HG03064 (cell line): ENCODE results near the gene EGLN2.
"Not testable (repeated sequence)": the region's sequence is repeated elsewhere in the genome, so short reads cannot be mapped to it uniquely, and the experiment has no call there.

Experiments
- ATAC-seq: cut with Tn5 transposase; IDR thresholded peaks from one replicate; pipeline ENCODE4 v1.9.1; 2021; ENCODE audit warnings: low read depth; ENCODE audit not compliant: unreplicated experiment

Gene EGLN2

DNA sequence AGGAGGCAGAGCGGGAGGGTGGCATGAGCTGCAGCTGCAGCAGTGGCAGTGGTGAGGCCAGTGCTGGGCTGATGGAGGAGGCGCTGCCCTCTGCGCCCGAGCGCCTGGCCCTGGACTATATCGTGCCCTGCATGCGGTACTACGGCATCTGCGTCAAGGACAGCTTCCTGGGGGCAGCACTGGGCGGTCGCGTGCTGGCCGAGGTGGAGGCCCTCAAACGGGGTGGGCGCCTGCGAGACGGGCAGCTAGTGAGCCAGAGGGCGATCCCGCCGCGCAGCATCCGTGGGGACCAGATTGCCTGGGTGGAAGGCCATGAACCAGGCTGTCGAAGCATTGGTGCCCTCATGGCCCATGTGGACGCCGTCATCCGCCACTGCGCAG lies 2.0 kb downstream of the EGLN2 start:
- ATAC-seq: no peak

DNA sequence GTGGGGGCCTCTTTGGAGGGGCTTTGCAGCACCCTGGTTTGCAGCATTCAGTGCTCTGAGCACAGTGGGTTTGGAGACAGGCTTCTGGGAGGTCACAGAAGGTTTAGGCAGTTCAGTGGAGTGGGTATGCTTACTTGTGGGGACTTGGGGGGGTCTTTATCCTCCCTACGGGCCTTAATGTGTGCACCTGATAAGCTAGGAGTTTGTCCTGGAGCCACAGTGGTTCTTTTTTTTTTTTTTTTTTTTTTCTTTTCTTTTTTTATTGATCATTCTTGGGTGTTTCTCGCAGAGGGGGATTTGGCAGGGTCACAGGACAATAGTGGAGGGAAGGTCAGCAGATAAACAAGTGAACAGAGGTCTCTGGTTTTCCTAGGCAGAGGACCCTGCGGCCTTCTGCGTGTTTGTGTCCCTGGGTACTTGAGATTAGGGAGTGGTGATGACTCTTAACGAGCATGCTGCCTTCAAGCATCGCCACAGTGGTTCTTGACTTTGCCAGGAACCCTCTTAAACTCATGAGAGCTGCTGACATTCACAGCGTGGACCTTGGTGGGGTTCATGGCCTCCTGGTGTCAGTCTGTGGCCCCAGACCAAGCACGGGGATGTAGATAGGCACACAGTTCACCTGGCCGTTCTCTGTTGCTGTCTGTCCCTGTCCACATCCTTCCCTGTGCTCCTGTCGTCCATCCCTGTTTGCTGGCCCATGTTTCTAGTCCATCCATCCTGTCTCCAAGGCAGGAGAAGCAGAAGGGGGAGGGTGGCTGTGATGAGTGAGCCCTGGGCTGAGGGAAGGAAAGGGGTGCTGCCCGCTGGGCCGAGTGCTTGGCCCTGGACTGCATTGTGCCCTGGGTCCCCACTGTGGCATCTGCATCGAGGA lies 2.7 kb downstream of the EGLN2 start:
- no peak for ATAC-seq

DNA sequence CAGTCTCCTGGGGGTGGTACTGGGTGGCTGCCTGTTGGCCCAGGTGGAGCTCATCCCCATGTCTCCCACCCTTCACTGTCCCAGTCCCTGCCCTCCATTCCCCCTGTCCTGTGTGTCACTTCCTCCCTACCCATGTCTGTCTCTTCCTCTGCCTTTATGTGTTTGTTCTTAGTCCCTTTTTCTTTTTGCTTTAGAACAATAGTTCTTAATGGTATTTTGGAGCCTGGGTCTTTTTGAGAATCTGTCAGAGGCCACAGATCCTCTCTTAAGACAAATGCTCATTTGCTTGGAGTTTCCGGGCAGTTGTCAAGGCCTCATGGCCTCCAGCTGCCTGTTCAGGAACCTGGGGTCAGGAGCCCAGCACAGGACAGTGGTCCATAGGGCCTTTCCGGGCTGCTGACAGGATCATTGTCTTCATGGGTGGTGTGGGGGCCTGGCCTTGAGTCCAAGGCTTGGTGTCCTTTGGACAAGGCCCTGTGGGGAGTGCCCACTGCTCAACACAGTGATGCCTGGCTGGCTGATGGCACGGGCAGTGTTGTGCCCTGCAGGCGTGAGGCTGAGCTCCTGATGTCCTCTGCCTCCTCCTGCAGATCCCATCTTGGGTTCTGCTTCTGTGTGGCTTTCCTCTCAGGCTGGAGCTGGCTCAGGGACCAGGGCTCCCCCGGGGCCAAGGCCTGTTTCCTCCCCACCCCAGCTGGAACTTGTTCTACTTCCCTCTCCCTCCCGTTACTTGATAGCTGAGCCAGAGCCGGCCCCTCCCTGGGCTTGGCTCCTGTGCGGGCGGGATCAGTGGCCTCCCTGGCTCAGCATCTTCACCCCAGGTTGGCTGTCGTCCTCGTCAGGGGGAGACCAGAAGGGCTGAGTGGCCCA lies 3.5 kb downstream of the EGLN2 start:
- no peak for ATAC-seq

DNA sequence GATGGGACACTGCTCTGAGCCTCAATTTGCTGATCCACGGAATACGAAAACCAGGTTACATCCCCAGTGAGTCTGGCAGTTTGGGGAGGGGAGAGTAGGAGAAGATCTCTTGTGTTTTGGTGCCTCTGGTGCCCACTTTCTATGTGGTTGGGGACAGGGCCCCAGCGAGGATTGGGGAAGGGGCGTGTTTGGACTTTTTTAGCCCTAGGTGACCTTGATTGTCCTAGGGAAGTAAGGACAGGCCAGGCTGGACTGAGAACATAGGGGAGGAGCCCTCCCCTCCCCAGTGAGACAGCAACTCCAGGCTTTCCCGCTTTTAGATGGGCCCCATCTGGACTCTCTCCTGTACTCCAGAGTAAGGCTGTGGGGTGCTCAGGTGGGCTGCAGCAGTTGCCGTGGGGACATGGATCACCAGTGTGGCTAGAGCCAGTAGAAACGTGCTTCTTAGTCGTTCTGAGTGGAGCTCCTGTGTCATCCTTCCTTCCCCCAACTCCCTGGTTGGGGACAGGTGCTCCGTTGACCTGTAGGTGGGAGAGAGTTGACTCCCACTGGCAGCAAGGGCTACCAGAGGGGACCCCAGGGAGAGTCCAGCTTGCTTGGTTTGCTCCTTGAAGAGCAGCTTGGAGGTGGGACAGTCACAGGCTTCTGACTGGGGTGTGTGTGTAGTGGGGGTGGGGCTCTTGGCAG lies 4.3 kb downstream of the EGLN2 start:
- ATAC-seq: no peak

DNA sequence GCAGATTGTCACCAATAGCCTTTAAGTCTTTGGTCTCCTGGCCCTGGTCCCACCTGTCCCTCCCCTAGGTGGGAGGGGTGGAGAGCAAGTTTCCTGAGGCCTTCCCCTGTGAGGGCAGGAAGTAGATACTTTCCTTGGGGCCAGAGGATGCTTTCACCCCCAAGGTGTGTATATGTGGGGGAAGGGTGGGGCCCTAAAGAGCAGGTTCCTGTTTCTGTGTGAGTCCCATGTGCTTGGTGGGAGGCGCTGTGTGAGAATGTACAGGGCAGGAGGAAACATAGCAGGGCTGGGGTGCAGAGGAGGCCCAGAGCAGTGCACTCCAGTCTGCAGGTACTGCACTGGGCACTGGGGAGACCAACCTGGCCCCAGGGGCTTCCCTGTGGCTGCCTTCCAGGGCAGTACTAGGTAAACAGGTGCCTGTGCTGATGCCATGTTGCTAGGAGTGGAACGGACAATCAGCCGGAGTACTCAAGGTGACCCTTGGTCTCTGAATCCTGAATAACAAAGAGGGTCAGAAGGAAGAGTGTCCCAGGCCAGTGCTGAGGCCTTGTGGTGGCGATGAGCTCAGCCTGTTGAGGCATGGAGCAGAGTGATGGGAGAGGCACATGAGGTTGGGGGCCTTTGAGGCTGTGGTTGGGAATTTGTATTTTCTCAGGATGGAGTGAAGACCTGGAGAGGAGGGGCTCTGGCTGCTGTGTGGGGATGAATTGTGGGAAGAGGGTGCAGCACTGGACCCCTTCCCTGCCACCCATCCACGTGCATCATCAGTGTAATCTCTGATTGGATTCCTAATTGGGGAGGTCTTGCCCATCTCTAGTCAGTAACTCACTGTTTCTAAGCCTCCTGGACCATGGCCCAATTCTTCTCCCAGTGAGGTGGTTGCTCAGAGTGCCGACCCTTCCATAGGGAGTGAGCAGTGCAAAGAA lies 5.1 kb downstream of the EGLN2 start:
- ATAC-seq: no peak

DNA sequence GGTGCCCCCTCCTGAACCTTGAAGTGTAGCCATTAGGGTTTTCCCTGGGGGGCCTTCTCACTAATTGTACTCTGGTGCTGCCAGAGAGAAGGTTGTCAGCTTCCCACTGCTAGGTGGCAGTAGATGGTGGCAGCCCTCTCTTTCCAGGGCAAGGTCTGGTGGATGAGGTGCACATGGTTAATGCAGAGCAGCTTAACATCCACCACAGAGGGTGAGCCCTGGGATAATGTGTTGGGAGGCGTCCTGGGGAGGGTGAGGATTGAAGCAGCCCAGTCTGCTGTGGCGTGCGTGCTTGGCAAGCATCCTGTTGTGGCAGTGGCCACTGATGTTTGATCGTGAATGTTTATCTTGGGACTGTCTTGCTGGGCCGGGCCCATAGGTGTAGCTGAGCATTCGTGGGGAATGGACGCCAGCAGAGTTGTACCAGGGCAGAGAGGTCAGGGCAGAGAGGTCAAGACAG lies 5.8 kb downstream of the EGLN2 start:
- ATAC-seq: no peak

DNA sequence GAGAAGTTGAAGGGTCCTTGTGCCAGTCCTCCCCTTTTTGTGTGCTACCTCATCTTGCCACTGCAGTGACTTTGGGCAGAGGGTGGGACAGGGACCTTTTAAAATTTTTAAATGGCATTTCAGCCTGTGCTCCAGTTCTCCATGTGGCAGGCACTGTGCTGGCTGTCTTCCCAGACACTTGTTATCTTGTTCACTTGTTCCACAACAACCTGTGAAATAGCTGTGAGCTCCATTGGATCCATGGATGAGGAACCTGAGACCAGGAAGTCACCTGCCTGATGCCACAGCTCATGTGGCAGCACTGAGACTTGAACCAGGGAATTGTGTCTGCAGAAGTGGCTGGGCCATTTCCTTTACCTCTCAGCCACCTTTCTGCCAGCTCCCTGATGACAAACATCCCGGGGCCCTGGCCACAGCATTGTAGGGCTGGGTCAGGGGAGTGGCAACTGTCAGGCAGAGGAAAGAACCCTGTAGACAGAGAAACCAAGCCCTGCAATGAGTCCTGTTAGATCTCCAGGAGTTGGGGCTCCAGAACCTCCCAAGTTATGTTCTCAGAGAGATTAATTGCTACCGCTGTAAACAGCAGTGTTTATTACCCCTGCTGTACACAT lies 6.4 kb downstream of the EGLN2 start:
- ATAC-seq: no peak

DNA sequence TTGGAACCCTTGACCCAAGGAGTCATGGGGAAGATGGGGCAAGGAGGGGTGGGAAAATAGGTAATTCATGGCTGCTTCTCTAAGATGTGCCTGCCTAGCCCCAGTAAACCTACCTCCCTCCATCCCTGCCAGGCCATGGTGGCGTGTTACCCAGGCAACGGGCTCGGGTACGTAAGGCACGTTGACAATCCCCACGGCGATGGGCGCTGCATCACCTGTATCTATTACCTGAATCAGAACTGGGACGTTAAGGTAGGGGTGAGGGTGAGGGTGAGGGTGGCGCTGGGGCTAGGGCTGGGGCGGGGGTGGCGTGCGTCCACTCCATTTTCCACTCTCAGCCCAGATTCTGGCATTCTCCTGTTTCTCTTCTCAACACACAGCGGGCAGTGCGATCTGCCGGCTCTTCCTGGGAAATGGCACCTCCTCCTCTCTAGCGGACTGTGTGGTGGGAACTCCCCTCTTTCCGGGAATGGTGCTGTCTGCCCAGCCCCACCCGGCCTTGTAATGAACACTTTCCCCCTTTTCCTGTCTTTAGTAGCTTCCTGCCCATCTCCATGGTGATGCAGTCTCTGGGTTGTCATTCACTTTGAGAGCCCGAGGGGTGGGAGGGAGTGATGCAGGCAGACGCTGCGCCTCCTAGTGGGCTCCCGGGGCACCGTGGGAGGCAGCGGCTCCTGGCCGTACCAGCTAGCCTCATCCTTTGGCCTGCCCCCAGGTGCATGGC lies 7.6 kb downstream of the EGLN2 start:
- no peak for ATAC-seq

DNA sequence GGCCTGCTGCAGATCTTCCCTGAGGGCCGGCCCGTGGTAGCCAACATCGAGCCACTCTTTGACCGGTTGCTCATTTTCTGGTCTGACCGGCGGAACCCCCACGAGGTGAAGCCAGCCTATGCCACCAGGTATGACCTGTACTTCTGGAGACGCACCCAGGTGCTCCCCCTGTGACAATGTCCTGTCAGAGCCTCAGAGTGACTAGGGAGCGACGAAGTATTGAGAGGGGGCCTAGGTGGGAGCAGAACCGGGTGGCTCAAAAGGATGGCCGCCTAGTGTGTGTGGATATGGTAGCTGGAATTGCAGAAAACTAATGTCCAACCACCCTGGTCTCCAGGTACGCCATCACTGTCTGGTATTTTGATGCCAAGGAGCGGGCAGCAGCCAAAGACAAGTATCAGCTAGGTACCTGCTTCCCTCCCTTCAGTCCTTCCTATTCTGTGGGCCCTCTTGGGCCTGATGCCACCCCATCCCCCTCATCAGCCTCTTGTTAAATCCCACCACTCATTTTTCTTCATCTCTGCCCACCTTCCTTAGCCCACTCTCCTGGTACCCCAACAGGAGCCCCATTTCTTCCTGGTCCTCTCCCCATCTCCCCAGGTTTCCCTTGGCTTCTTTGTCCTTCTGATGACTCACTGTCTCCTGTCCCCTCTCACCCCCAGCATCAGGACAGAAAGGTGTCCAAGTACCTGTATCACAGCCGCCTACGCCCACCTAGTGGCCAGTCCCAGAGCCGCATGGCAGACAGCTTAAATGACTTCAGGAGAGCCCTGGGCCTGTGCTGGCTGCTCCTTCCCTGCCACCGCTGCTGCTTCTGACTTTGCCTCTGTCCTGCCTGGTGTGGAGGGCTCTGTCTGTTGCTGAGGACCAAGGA lies 8.4 kb downstream of the EGLN2 start:
- ATAC-seq: no peak

DNA sequence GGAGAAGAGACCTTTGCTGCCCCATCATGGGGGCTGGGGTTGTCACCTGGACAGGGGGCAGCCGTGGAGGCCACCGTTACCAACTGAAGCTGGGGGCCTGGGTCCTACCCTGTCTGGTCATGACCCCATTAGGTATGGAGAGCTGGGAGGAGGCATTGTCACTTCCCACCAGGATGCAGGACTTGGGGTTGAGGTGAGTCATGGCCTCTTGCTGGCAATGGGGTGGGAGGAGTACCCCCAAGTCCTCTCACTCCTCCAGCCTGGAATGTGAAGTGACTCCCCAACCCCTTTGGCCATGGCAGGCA lies 9.0 kb downstream of the EGLN2 start:
- ATAC-seq: no peak

DNA sequence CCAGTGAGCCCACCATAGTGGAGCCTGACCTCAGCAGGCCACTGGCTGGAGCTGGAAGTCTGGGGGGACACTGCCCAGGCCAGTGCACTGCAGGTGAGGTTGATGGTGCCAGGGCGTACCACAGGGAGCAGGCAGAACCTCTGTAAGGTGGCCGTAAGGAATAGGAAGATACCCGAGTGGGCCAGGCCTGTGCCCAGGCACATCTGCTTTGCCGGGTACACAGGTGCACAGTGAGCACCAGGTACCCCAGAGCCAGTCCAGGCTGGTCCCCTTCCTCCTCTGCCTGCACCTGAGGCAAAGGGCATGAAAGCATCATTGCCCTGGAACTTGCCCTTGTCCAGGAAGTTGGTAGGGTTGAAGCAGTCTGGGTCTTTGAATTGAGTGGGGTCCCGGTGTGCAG lies 9.5 kb downstream of the EGLN2 start:
- no peak for ATAC-seq

DNA sequence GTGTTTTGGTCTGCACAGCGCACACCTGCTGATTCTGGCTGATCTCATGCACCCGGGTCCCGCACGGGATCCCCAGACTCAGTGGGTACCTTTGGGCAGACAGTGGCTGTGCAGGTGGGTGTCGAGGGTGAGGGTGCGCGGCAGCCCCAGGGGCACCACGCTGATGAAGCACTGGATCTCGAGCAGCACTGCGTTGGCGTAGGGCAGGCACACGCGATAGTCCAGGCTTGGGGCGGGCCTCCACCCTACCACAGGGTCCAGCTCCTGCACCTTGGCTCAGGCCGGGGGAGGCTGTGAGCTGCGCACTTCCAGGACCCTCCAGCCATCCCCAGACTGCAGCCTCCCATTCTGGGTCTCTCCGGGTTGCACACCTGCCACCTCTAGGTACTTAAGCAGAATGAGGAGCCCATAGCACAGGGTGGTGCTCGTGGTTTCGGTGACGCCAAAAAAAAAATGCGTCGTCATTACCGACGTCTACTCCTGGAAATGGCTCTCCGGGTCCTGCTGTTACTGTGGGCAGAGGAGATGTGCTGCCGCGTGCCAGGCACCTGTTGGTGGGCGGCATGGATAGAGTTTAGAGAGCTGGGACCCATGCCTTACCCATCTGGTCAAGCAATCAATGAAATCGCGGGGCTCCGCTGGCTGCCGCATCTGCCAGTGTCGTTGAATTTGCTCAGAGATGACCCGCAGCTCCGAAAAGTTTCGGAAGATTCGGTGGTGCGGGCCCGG lies 10.5 kb downstream of the EGLN2 start:
- ATAC-seq: no peak

DNA sequence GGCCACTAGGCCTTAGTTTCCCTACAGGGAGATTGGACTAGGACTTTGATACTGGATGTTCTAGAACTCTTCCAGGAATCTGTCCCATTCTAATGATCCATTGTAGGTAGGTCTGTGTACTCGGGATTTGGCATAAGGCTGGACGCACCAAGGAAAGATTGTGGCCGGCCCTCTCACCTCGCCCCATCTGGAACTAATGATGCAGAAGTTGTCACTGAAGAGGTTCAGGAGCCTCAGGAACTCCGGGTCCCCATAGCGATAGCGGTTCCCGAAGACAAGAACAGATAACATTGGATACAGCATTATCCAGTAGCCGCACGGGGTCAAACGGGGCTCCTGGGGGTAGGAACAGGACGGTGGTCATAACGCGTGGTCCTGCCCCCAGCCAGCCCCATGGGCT lies 11.2 kb downstream of the EGLN2 start:
- no peak for ATAC-seq

DNA sequence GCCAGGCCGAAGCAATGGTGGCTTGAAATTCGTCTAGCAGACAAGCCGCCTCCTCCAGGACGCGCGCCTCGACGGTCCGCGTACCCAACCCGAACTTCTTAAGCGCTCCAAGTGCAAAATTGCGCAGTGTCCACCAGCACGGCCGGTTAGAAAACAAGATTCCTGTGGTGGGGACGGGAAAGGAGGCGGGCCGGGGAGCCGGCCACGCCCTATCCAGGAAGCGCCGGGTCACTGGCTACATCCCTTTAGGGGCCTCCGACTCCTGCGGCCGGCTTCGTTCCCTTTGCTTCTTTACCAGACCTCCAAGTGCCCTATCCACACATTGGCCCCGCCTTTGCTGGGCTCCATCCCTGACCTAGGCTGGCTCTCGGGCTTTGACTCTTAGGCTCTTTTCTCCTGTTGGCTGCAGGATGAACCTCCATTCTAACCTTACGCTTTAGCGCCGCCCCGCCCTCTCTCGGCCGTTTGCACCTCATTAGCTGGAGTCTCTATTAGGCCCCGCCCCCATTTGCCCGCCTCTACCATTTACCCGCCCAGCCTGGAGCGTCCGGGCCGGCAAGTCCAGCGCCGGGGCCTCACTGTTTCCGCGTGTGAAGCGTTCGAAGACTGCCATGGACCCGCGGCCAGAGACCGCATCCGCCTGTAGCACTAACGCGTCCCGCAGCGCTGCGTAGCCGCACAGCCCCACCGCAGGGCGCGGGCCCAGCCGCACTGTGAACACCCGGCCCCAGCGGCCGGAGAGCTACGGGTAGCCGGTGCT lies 11.8 kb downstream of the EGLN2 start:
- peak; percentile 57 for ATAC-seq

DNA sequence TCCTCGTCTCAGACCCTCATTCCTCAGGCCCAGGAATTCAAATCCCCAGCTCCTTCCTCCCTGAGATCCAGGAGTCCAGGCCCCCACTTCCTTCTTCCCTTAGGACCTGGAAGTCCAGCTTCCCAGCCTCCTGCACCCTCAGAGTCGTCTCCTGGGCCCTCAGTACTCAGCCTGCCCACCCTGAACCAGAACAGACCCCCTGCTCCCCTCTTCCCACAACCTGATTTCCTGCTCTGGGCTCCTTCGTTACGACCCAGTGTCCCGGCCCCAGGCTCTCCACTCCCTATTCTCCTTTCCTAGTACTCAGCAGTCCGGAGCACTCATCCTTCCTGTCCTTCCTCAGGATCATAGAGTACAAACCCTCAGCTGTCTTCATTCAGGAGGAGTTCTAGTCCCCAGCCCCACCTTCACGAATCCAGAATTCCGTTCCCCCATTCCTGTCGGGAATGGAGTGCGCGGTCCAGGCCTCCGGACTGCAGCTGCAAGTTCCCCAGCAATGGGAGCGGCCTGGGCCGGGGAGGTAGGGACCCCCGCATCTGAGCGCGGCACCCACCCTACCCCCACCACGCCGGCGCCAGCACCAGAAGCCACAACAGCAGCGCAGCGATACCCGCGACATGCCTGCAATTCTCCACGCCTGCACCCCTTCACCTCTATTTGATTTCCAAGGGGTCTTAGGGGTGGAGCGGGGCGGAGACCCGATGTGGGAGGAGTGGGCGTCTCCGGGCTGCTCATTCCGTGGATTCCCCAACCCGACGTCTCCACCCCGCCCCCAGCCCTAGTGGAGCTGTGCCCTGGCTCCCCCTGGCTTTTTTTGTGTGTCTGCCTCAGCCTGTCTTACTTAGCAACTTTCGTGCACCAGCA lies 12.7 kb downstream of the EGLN2 start:
- ATAC-seq: no peak

DNA sequence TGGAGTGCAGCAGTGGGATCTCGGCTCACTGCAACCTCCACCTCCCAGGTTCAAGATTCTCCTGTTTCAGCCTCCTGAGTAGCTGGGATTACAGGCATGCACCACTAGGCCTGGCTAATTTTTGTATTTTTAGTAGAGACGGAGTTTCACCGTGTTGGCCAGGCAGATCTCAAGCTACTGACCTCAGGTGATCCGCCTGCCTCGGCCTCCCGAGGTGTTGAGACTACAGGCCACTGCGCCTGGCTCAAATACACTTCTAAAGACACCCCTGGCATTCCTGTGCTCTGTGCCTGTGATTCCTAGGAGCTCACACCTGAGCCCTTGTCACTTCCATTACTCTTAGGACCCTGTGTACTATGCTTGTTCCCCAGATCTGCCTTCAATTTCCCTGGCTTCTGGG lies 13.6 kb downstream of the EGLN2 start:
- ATAC-seq: not testable (repeated sequence)
